GM13977 (cell line): Measurements from ENCODE around the gene NFKBIZ.

Source experiments
- DNase-seq: peaks from one replicate; pipeline ENCODE4 v3.0.0; 2012; ENCODE audit warnings: low spot score
- CTCF ChIP-seq: IDR thresholded peaks from 2 replicates; pipeline ENCODE4 v1.5.1; 2012; ENCODE audit warnings: mild to moderate bottlenecking, control low read depth; ENCODE audit not compliant: insufficient read depth; ENCODE audit errors: extremely low read depth, missing control alignments
- in situ Hi-C: fragments of 300-500 bp; cut with MboI; formaldehyde crosslinking; loops from one replicate; pipeline ENCODE4 v1.12.0; 2022; ENCODE audit warnings: low sequenced_read_pairs, low pct_unique_long_range_greater_than_20kb, mixed read lengths, inconsistent platforms; ENCODE audit not compliant: unreplicated experiment

The NFKBIZ gene

GRCh38 chr3:101840066-101840465 is 9.2 kb upstream of the NFKBIZ start:
- in situ Hi-C loops: no loop called here
- no peak for DNase-seq
- no peak for TF ChIP-seq CTCF

DNA sequence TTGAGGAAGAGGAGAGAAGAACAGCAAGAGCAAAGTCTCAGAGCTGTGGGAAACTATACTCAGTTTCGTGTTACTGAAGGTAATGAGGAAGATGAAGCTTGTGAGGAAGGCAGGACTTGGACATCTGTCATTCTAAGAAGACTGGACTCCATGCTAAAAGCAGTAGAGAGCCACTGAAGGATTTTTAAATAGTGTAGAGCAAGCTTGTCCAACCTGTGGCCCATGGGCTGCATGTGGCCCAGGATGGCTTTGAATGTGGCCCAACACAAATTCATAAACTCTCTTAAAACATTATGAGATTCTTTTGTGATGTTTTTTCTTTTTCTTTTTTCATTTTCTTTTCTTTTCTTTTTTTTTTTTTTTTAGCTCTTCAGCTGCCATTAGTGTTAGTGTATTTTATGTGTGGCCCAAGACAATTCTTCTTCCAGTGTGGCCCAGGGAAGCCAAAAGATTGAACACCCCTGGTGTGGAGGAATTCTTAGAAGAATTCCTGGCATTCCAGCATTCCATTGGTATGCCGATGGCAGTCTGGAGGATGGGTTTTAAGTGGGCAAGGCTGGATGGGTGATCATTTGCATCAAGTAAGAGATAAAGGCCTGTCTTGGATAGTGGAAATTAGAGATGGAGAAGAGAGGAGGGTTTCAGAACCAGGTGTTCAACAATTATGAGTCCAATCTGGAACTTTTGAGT is 6.9 kb upstream of the NFKBIZ start:
- no peak for TF ChIP-seq CTCF
- in situ Hi-C loops: no loop called here
- DNase-seq: no peak

GRCh38 chr3:101842935-101843330 is 6.4 kb upstream of the NFKBIZ start:
- in situ Hi-C loops: no loop called here
- TF ChIP-seq CTCF: no peak
- no peak for DNase-seq

DNA sequence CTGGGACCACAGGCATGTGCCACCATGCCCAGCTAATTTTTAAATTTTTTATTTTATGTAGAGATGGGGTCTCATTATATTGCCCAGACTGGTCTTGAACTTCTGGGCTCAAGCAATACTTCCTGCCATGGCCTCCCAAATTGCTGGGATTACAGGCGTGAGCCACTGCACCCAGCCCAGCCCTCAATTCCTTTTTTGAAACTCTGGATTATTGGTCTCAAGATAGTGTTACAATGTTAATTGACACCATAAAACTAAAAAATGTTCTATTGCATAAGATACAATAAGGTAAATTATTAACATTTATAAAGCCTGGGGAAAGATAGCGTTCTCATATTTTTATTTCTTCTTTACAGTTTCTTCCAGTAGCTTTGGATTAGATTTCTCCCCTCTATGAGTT is 3.9 kb upstream of the NFKBIZ start:
- DNase-seq: no peak
- in situ Hi-C loops: no loop called here
- TF ChIP-seq CTCF: no peak

GRCh38 chr3:101846709-101847108 is 2.6 kb upstream of the NFKBIZ start:
- no peak for DNase-seq
- in situ Hi-C loops: no loop called here
- TF ChIP-seq CTCF: no peak

DNA sequence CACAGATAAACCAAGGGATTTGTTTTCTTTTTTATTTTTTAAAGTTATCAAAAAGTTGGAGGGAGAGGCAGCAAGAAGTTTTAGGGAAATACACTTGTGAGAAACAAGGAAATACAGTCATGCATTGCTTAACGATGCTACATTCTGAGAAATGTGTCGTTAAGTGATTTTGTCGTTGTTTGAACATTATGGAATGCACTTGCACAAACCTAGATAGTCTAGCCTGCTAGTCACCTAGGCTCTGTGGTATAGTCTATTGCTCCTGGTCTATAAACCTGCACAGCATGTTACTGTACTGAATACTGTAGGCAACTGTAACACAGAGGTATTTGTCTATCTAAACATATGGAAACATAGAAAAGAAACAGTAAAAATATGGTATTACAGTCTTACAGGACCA is 2.0 kb upstream of the NFKBIZ start:
- in situ Hi-C loops: no loop called here
- DNase-seq: no peak
- no peak for TF ChIP-seq CTCF
